HCT116 (cell line): ENCODE measurements around the gene CFL1. TPM values are rescaled to one million over a fixed set of nuclear protein-coding genes. Genes with fewer than 3 reads are reported as not detected.

ENCODE experiments used
- ATAC-seq: fragments of 200-7000 bp; cut with Tn5 transposase; 2 replicates; pipeline ENCODE4 v1.9.1; 2020; ENCODE audit warnings: mild to moderate bottlenecking, moderate library complexity
- BruUV-seq: library from RNA; stranded (reverse); fragments of 400-500 nt; replicated peaks from 2 replicates; lab custom pipeline; 2021; lab: Mats Ljungman, UMichigan
- CTCF ChIA-PET: fragments of 300-600 bp; sonication (Branson Sonifier 250); formaldehyde crosslinking; loops from one replicate; lab custom pipeline; 2021; ENCODE audit warnings: antibody characterized with exemption; lab: Charles Lee
- POLR2A ChIA-PET: fragments of 300-600, 350-600 bp; sonication (Branson Sonifier 250); formaldehyde crosslinking; loops from one replicate; lab custom pipeline; 2021; ENCODE audit warnings: antibody characterized with exemption; lab: Charles Lee
- RAD21 ChIA-PET, 2 experiments: fragments of 300-600 bp; sonication (Branson Sonifier 250); formaldehyde crosslinking; loops; one replicate each; lab custom pipeline; 2023; ENCODE audit warnings: low total read pairs in 2 of 2; ENCODE audit not compliant: uncharacterized antibody in 2 of 2, unreplicated experiment in 2 of 2, low non-redundant PET in 1 of 2; lab: Charles Lee
- DNase-seq: peaks from one replicate; pipeline ENCODE4 v3.0.0-alpha.2; 2010; ENCODE audit warnings: low read depth, low spot score
- H2AFZ ChIP-seq: fragments of 200-600 bp; shearing (Covaris generic), sonication (generic); 2 replicates; pipeline ENCODE4 v1.6.1; 2017; ENCODE audit warnings: low read depth, mixed run types, mixed read lengths, antibody characterized with exemption, low read length; ENCODE audit not compliant: poor library complexity, severe bottlenecking
- H3K27ac ChIP-seq: 2 replicates; pipeline ENCODE4 v1.5.1; 2012; ENCODE audit warnings: low read depth, low read length
- H3K27me3 ChIP-seq: fragments of 200-600 bp; sonication (generic); 2 replicates; pipeline ENCODE4 v1.6.1; 2016; ENCODE audit warnings: mixed run types, low read length, mixed read lengths; ENCODE audit not compliant: insufficient read depth
- H3K36me3 ChIP-seq, 2 experiments: fragments of 200-500 bp in 1 of 2; fragments of 200-600 bp in 1 of 2; sonication (Bioruptor generic) in 1 of 2; sonication (generic) in 1 of 2; 2 replicates each; pipeline versions ENCODE4 v1.5.1 to v1.6.1; 2014 to 2016; ENCODE audit warnings: low read length in 2 of 2, inconsistent platforms in 1 of 2, mixed read lengths in 1 of 2, mixed run types in 1 of 2; ENCODE audit not compliant: insufficient read depth in 2 of 2, control insufficient read depth in 1 of 2
- H3K4me1 ChIP-seq, 2 experiments: fragments of 200-600 bp in 1 of 2; sonication (generic) in 1 of 2; 2 replicates each; pipeline versions ENCODE4 v1.5.1 to v1.6.1; 2012 to 2017; ENCODE audit warnings: low read length in 2 of 2, inconsistent platforms in 1 of 2, mild to moderate bottlenecking in 1 of 2, mixed read lengths in 1 of 2, mixed run types in 1 of 2, moderate library complexity in 1 of 2; ENCODE audit not compliant: insufficient read depth in 2 of 2, control insufficient read depth in 1 of 2
- H3K4me2 ChIP-seq: fragments of 200-600 bp; sonication (generic); 2 replicates; pipeline ENCODE4 v1.6.1; 2017; ENCODE audit warnings: mixed run types, low read length, mixed read lengths
- H3K4me3 ChIP-seq, 2 experiments: fragments of 200-600 bp in 1 of 2; sonication (generic) in 1 of 2; replicated peaks in 1 of 2; 2 replicates each; pipeline ENCODE4 v1.5.1; 2011 to 2016; ENCODE audit warnings: low read length in 2 of 2, control low read depth in 1 of 2, low read depth in 1 of 2, mild to moderate bottlenecking in 1 of 2, mixed read lengths in 1 of 2, mixed run types in 1 of 2
- H3K79me2 ChIP-seq: fragments of 200-600 bp; sonication (generic); 2 replicates; pipeline ENCODE4 v1.6.1; 2017; ENCODE audit warnings: mild to moderate bottlenecking, mixed run types, low read length, moderate library complexity, mixed read lengths; ENCODE audit not compliant: insufficient read depth
- H3K9ac ChIP-seq: fragments of 200-600 bp; sonication (generic); 2 replicates; pipeline ENCODE4 v1.6.1; 2016; ENCODE audit warnings: low read length, mixed read lengths
- H3K9me2 ChIP-seq: fragments of 200-600 bp; sonication (generic), shearing (Covaris generic); 2 replicates; pipeline ENCODE4 v1.6.1; 2017; ENCODE audit warnings: mixed run types, mild to moderate bottlenecking, moderate library complexity; ENCODE audit not compliant: insufficient read depth
- H3K9me3 ChIP-seq, 2 experiments: fragments of 200-500 bp in 1 of 2; fragments of 200-600 bp in 1 of 2; sonication (Bioruptor generic) in 1 of 2; sonication (generic) in 1 of 2; 2 replicates each; pipeline ENCODE4 v1.6.1; 2014 to 2017; ENCODE audit warnings: low read length in 2 of 2, mixed read lengths in 2 of 2, inconsistent platforms in 1 of 2, low read depth in 1 of 2, mild to moderate bottlenecking in 1 of 2, mixed run types in 1 of 2, moderate library complexity in 1 of 2; ENCODE audit not compliant: control insufficient read depth in 1 of 2, insufficient read depth in 1 of 2
- H4K20me1 ChIP-seq: fragments of 200-600 bp; sonication (generic), shearing (Covaris generic); 2 replicates; pipeline ENCODE4 v1.6.1; 2017; ENCODE audit warnings: mixed run types, mild to moderate bottlenecking, moderate library complexity; ENCODE audit not compliant: insufficient read depth
- CEBPB ChIP-seq: IDR thresholded peaks from 2 replicates; pipeline ENCODE4 v1.6.1; 2012; ENCODE audit warnings: low read depth
- CTCF ChIP-seq, 3 experiments: fragments of 200-600 bp in 1 of 3; sonication (generic) in 1 of 3; IDR thresholded peaks in 2 of 3; conservative IDR thresholded peaks in 1 of 3; 2 replicates each; pipeline ENCODE4 v1.5.1; 2012 to 2017; ENCODE audit warnings: low read depth in 2 of 3, low read length in 2 of 3, antibody characterized with exemption in 1 of 3, borderline replicate concordance in 1 of 3, control low read depth in 1 of 3, mild to moderate bottlenecking in 1 of 3, mixed read lengths in 1 of 3, mixed run types in 1 of 3, moderate library complexity in 1 of 3; ENCODE audit not compliant: insufficient read depth in 1 of 3
- FOSL1 ChIP-seq: IDR thresholded peaks from 2 replicates; pipeline ENCODE4 v1.6.1; 2012; ENCODE audit warnings: low read depth
- SP1 ChIP-seq: IDR thresholded peaks from 2 replicates; pipeline ENCODE4 v1.6.1; 2012; ENCODE audit warnings: low read depth
- SRF ChIP-seq: IDR thresholded peaks from 2 replicates; pipeline ENCODE4 v1.6.1; 2012; ENCODE audit warnings: low read depth
- ZBTB33 ChIP-seq: IDR thresholded peaks from 2 replicates; pipeline ENCODE4 v1.6.1; 2011; ENCODE audit warnings: mild to moderate bottlenecking, low read length, moderate library complexity; ENCODE audit not compliant: insufficient replicate concordance; ENCODE audit errors: extremely low read depth
- ZFX ChIP-seq: fragments of 450-650 bp; IDR thresholded peaks from 2 replicates; pipeline ENCODE4 v1.6.1; 2017
- ZNF274 ChIP-seq: fragments of 200-500 bp; sonication (Bioruptor generic); IDR thresholded peaks from 2 replicates; pipeline ENCODE4 v1.6.1; 2014; ENCODE audit warnings: mild to moderate bottlenecking, low read depth, low read length, inconsistent platforms
- intact Hi-C: fragments of 100-400 bp; cut with micrococcal nuclease; formaldehyde crosslinking; loops from 2 replicates; pipeline ENCODE4 v1.10.0; 2022
- total RNA-seq: library from RNA; stranded (reverse); gene quantifications from one replicate; pipeline ENCODE4 v1.2.1, GENCODE V29; 2021; ENCODE audit not compliant: unreplicated experiment

Gene CFL1
- total RNA-seq, 1 experiment from 2014 or later, result 1,270 TPM

GRCh38 chr11:65850217-65851082 is 7.5 kb downstream of the CFL1 start:
- H3K27me3 ChIP-seq, result no peaks in the 10 kb centered on the region
- no peak overlapping the region for H3K4me2 ChIP-seq
- intact Hi-C loops, result no loop called here
- no peak overlapping the region for H2AFZ ChIP-seq
- H3K9me3 ChIP-seq, result no peaks in the 10 kb centered on the region; a peak in 1 of 4 replicates
- no peak overlapping the region for H3K4me3 ChIP-seq
- peaks cover 20 to 42% of the 10 kb centered on the region in 2 experiments for H3K36me3 ChIP-seq
- no peak overlapping the region for H3K9ac ChIP-seq
- H3K9me2 ChIP-seq, result no peaks in the 10 kb centered on the region
- no TSS peak for BruUV-seq
- H4K20me1 ChIP-seq, result peaks cover 2% of the 10 kb centered on the region; the same call in 1 of the 2 replicates
- H3K79me2 ChIP-seq, result peaks cover 17% of the 10 kb centered on the region
- ChIA-PET CTCF (interaction anchor here (1.0 to 2.4 kb wide), 8 partner anchors 8 to 138 kb away, joined by 3 to 15 read pairs (median 4); partner anchors contain the start of genes FIBP, KAT5 and MUS81), RAD21 (no interaction called here), POLR2A (interaction anchor here (1.1 to 4.2 kb wide), 3 partner anchors 8 to 21 kb away, joined by 4 to 16 read pairs (median 8); partner anchors contain the start of genes CFL1 and MUS81)
- H3K4me1 ChIP-seq, result peaks cover 0 to 1% of the 10 kb centered on the region in 2 experiments; a peak in 1 of 4 replicates
- DNase-seq (no peak), ATAC-seq (no peak)
- no peak overlapping the region for H3K27ac ChIP-seq
- TF ChIP-seq ZBTB33 (no peak), SP1 (no peak), ZNF274 (no peak), CEBPB (no peak), SRF (no peak), FOSL1 (no peak), CTCF (IDR thresholded peaks at IDR 0.05 in 2 of 3, conservative IDR thresholded peaks at IDR 0.05 in 1 of 3; ENCODE audit: borderline replicate concordance in 1 of 3, insufficient read depth in 1 of 3, low read depth in 2 of 3, low read length in 2 of 3) (no peak), ZFX (no peak)
